Nephron progenitor cell (in vitro differentiated cells): Measurements from ENCODE around the gene SGMS1.
A peak's percentile ranks its signal among the peaks of the same experiment; 100 is the strongest.

ENCODE experiments used
- DNase-seq: peaks from one replicate; pipeline ENCODE4 v3.0.0; 2021
- H3K27ac Mint-ChIP-seq: 2 replicates; pipeline ENCODE4 v1.8.0; 2021; ENCODE audit warnings: mild to moderate bottlenecking, moderate library complexity, mixed read lengths
- H3K27me3 Mint-ChIP-seq: 2 replicates; pipeline ENCODE4 v1.8.0; 2021; ENCODE audit warnings: mild to moderate bottlenecking, low read depth, mixed read lengths; ENCODE audit not compliant: poor library complexity
- H3K36me3 Mint-ChIP-seq: 2 replicates; pipeline ENCODE4 v1.8.0; 2021; ENCODE audit warnings: low read depth, mixed read lengths
- H3K4me1 Mint-ChIP-seq: 2 replicates; pipeline ENCODE4 v1.8.0; 2021; ENCODE audit warnings: mixed read lengths
- H3K4me3 Mint-ChIP-seq: 2 replicates; pipeline ENCODE4 v1.8.0; 2021; ENCODE audit warnings: mild to moderate bottlenecking, moderate library complexity, mixed read lengths
- H3K9me3 Mint-ChIP-seq: 2 replicates; pipeline ENCODE4 v1.8.0; 2021; ENCODE audit warnings: mild to moderate bottlenecking, moderate library complexity, mixed read lengths
- CTCF ChIP-seq: fragments of 200-600 bp; sonication (generic); IDR thresholded peaks from 2 replicates; pipeline ENCODE4 v1.5.0; 2021; ENCODE audit warnings: antibody characterized with exemption

The SGMS1 gene

DNA sequence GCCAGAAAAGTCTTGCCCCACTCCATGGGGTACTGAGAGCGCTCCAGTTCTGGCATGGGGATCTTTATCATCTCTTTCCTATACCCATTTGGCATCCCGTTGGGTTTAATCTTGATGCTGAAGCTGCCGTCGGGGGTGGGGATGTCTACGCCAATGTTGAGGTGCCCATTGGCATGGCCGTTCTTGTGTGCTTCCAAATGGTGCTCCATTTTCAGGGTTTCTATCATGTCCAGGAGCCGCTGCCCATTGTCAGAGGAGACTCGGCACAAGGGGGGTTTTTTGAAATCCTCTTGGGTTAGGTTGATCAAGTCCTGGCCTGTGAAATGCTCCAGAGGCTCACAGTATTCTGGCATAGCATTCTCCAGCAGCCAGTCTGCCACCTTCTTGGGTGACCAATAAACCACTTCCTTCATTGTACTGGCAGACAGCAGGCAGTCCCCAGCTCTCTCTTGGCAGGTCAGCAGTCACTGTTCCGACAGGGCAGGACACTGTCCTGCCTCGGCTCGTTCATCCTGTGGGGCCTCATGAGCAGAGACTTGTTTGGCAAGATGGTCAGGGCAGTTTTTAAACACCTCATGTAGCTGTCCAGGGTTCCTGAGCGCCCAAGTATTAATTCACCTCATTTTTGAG, 279.9 kb downstream of the SGMS1 start:
- no peak for TF ChIP-seq CTCF
- DNase-seq: no peak
- Mint-ChIP-seq H3K4me3 (no peak overlapping the region), H3K27ac (no peak overlapping the region), H3K4me1 (no peaks in the 10 kb centered on the region), H3K27me3 (no peaks in the 10 kb centered on the region), H3K36me3 (peaks cover 4% of the 10 kb centered on the region), H3K9me3 (peaks cover 9% of the 10 kb centered on the region)

DNA sequence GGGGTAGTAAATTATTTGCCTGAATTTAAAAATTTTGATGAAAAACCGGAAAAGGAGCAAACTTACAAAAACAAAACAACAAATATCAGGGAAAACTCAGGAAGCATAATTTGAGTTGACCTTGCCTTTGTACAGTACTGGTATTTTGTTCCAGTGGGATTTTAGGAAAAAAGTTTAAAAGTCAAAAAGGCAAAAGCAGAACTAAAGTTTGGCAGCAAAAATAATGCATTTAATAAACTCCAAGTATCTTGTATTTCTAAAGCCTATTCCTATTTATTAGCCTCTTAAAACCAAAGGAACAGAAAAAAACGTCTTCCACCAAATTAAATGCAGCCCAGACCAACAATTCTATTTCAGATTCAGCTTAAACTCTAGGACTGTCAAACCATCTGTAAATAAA, 281.8 kb downstream of the SGMS1 start:
- H3K9me3 Mint-ChIP-seq: no peaks in the 10 kb centered on the region
- H3K4me1 Mint-ChIP-seq: no peaks in the 10 kb centered on the region

GRCh38 chr10:50336140-50336539, 287.6 kb downstream of the SGMS1 start:
- no peak for DNase-seq
- Mint-ChIP-seq H3K27ac (peak overlapping the region; percentile 30), H3K27me3 (no peaks in the 10 kb centered on the region), H3K9me3 (no peaks in the 10 kb centered on the region), H3K4me3 (no peak overlapping the region), H3K36me3 (peaks cover 4% of the 10 kb centered on the region), H3K4me1 (no peaks in the 10 kb centered on the region)
- TF ChIP-seq CTCF: no peak

More for the DNA sequence above, 281.8 kb downstream of the SGMS1 start:
- no peaks in the 10 kb centered on the region for H3K27me3 Mint-ChIP-seq
- H3K4me3 Mint-ChIP-seq: no peak overlapping the region
- TF ChIP-seq CTCF: no peak
- no peak for DNase-seq
- peaks cover 4% of the 10 kb centered on the region for H3K36me3 Mint-ChIP-seq
- H3K27ac Mint-ChIP-seq: no peak overlapping the region

- Mint-ChIP-seq H3K36me3 (peaks cover 4% of the 10 kb centered on the region), H3K27me3 (no peaks in the 10 kb centered on the region), H3K4me3 (no peak overlapping the region), H3K4me1 (no peaks in the 10 kb centered on the region), H3K27ac (no peak overlapping the region), H3K9me3 (no peaks in the 10 kb centered on the region)
- DNase-seq: no peak
- no peak for TF ChIP-seq CTCF
Observed at GRCh38 chr10:50335397-50335796, 288.4 kb downstream of the SGMS1 start.

DNA sequence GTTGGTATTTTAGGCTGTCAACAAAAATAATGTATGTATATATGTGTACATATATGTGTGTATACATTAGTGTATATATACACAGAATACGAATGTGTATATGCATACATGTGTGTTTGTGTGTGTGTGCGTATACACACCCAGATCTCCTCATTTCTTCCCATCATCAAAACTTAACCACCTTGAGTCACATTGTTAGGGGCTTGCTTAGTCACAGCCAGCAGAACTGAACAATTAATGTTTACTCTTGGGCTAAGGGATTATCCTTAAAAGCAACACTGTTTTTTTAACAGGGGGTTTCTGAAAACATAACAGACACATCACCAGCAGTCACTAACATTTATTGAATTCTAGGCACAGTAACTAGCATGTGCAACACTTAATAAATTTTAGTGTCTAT, 289.5 kb downstream of the SGMS1 start:
- Mint-ChIP-seq H3K4me1 (no peaks in the 10 kb centered on the region), H3K9me3 (no peaks in the 10 kb centered on the region), H3K36me3 (no peaks in the 10 kb centered on the region), H3K27ac (no peak overlapping the region), H3K4me3 (no peak overlapping the region), H3K27me3 (no peaks in the 10 kb centered on the region)
- no peak for TF ChIP-seq CTCF
- DNase-seq: no peak

GRCh38 chr10:50333872-50334271, 289.9 kb downstream of the SGMS1 start:
- Mint-ChIP-seq H3K4me3 (no peak overlapping the region), H3K9me3 (no peaks in the 10 kb centered on the region), H3K27me3 (no peaks in the 10 kb centered on the region), H3K36me3 (no peaks in the 10 kb centered on the region), H3K4me1 (no peaks in the 10 kb centered on the region), H3K27ac (no peak overlapping the region)
- no peak for DNase-seq
- no peak for TF ChIP-seq CTCF
